GM19324 (cell line): ENCODE data around the gene DDB1.

ENCODE experiments used
- ATAC-seq: cut with Tn5 transposase; IDR thresholded peaks from one replicate; pipeline ENCODE4 v1.9.1; 2021; ENCODE audit warnings: mild to moderate bottlenecking, moderate library complexity; ENCODE audit not compliant: unreplicated experiment, low FRiP score

Gene DDB1

GRCh38 chr11:61357233-61357893 is 24.5 kb upstream of the DDB1 start:
- ATAC-seq = no peak

GRCh38 chr11:61356706-61357105 is 23.8 kb upstream of the DDB1 start:
- ATAC-seq = no peak

DNA sequence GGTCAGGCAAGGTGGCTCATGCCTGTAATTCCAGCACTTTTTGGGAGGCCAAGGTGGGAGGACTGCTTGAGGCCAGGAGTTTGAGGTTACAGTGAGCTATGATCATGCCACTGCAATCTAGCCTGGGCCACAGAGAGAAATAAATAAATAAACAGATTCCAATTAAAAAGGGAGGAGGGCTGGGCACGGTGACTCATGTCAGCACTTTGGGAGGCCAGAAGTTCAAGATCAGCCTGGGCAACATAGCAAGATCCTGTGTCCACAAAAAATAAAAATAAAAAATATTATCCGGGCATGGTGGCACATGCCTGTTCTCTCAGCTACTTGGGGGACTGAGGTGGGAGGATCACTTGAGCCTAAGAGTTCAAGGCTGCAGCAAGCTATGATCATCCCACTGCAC is 21.3 kb upstream of the DDB1 start:
- ATAC-seq = no peak

DNA sequence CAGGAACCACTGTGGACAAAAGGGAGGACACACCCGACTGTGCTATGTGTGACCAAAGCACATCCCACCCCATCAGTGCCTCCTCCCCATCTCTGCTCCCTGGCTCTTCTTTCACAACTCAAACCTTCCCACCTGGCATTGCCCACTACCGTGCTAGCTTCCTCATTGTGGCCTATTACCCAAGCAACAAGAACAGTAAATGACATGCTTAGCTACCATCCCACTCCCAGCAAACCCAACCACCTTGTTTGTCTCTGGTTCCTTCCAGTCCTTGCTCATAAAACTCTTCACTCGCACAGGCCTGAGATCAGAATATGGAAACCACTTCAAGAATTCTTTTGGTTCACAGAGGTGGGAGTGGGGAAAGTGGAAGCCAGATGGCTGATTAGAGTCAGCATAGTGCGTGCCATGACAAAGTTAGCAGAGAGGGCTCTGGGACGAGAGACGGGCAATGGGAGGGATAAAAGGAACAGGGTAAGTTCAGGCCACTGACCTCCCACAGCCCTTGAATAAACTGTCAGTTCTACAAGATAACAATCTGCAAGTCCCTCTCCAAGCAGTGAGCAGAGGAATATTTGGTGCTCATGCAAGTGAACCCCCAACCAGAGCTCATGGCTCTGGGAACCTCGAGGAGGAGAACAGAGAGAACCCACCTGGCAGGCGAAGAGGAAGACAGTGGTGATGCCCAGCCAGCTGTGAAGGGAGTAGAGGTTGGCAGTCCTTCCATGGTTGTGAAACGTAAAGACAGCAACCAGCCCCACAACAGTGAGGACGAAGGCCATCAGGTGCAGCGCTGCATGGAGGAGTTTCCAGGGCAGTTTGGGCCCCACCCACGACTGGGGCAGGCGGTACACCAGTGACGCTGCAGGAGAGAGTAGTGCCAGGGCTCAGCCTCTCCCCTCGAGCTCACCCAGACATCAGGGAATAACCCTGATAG is 20.5 kb upstream of the DDB1 start:
- no peak for ATAC-seq

- ATAC-seq = no peak
Measured at GRCh38 chr11:61352038-61352437, 19.1 kb upstream of the DDB1 start.

- ATAC-seq = no peak
Measured at GRCh38 chr11:61350803-61351202, 17.9 kb upstream of the DDB1 start.

DNA sequence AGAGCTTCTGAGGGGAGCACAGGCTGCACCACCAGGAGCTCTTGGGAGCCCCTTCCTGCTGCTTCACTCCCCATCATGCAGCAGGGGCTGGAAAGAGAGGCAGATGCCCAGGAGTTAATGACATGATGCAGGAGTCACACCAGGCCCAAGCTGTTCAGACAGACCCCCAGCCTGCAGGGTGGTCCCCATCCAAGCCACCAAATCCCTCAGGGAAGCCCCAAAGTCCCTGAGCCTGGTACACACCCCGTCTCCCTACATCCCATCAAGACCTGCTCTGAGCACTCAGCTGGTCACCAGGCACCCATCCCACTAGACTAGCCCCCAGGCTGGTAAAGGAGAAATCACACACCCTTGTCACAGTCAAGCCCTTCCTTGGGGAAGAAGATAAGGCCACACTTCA is 17.4 kb upstream of the DDB1 start:
- ATAC-seq = no peak

GRCh38 chr11:61349916-61350315 is 17.0 kb upstream of the DDB1 start:
- no peak for ATAC-seq

DNA sequence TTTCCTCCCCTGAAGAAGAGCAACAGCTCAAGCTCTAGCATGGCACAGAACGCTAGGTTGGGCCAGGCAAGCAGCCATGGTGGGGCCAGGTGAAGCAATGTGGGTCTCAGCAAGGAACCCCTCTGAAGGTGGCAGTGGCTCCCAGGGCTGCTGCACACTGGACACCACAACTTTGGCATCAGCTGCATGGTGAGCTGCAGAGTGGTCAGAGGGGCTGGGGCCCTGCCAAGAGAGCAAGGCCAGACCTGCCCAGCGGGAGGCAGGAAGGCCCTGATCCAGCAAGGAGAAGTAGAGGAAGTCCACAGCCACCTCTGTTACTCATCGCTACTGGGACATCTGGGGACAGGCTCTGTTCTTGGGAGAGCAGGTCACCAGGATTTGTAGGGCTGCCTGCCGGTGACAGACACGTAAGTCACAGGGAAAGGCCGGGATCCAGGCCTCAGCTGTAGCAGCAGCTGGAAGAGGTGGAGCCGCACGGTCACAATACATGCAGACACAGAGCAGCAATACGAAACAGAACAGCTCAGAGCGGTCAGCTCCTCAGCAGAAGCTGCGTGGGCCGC is 16.4 kb upstream of the DDB1 start:
- no peak for ATAC-seq

DNA sequence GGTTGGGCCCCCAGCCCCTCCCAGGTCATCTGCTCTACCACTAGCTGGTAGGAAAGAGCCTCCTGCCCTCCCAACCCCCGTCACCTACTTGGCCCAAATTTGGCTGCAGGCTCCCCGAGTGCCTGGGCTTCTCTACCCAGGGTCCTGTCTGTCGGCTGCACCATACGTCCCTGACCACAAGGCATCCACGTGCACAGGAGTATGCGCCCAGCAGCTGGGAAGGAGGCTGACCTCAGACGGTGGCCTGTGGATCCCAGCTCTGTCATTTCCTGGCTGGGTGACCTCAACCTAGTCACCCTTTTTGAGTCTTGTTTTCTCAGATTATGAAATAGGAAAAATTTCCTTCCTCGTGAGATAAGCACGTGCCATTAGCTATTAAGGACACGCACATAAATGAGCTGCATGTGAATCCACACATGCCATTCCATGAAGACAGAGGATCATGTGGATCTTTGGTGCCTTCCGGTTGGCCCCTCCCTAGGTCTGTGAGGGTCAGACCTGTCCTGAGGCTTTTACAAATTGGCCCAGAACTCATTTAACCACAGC is 15.1 kb upstream of the DDB1 start:
- no peak for ATAC-seq

- ATAC-seq = no peak
Measured at GRCh38 chr11:61345954-61346843, 13.3 kb upstream of the DDB1 start.

- ATAC-seq = no peak
Measured at GRCh38 chr11:61345170-61345610, 12.3 kb upstream of the DDB1 start.

GRCh38 chr11:61343792-61344745 is 11.2 kb upstream of the DDB1 start:
- no peak for ATAC-seq

- no peak for ATAC-seq
Measured at GRCh38 chr11:61342207-61342803, 9.4 kb upstream of the DDB1 start.

DNA sequence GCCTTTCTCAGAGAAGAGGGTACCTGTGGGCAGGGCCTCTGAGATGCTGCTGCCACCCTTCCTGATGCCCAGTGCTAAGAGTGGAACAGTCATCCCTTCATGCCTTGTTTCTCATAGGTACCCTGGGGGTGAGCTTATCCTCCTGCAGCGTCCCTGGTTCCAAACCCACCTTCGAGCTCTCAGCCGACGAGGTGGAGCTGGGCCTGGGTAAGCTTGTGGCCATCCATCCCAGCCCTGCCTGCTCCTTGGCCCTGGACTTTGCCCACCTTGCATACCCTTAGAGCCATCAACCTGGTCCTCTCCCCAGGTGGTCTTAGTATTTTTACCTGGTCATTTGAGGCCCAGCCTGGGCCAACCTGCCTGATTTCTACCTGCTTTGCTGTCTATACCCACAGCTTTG is 8.8 kb upstream of the DDB1 start:
- no peak for ATAC-seq

DNA sequence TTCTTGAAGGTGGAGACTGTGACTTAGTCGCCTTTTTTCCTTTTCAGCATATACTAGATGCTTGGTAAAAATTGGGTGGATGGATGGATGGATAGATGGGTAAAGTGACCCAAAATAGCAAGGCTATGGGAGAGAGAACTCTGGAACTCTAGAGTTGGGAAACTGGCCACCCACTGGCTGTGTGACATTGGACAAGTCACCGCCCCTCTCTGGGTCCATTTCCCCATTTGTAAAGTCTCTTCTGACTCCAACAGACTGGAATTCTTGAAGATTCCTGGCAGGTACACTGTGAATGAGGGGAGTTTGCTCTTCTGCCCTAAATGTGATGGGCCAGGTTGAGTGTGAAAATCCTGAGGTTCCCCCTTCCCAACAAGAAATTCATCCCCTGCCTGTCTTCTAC is 8.1 kb upstream of the DDB1 start:
- ATAC-seq = no peak

- ATAC-seq = no peak
Measured at GRCh38 chr11:61339490-61339878, 6.6 kb upstream of the DDB1 start.

- no peak for ATAC-seq
Measured at GRCh38 chr11:61338783-61339489, 6.0 kb upstream of the DDB1 start.
